Endothelial cell of umbilical vein (primary cell): ENCODE data around the gene FGL2.

Experiments used
- CTCF ChIP-seq, 2 donors: IDR thresholded peaks; 1 replicate in 1 of 2; 2 replicates in 1 of 2; pipeline ENCODE4 v1.5.1; 2011; ENCODE audit warnings: low read length in 2 of 2, mild to moderate bottlenecking in 2 of 2, moderate library complexity in 2 of 2, control low read depth in 1 of 2, inconsistent platforms in 1 of 2, low read depth in 1 of 2; ENCODE audit not compliant: insufficient read depth in 1 of 2; ENCODE audit errors: extremely low read depth in 1 of 2
- EZH2 ChIP-seq: IDR thresholded peaks from 2 replicates; pipeline ENCODE4 v1.6.1; 2012; ENCODE audit warnings: borderline replicate concordance, low read depth, mild to moderate bottlenecking, moderate library complexity, low read length, inconsistent platforms; ENCODE audit not compliant: severe bottlenecking
- GATA2 ChIP-seq: IDR thresholded peaks from 2 replicates; pipeline ENCODE4 v1.7.0; 2011; ENCODE audit warnings: low read depth, mild to moderate bottlenecking, moderate library complexity, mixed read lengths, low read length; ENCODE audit not compliant: insufficient read length, insufficient read depth
- MYC ChIP-seq: IDR thresholded peaks from one replicate; pipeline ENCODE4 v1.6.1; 2011; ENCODE audit warnings: mild to moderate bottlenecking, low read depth, low read length
- POLR2A ChIP-seq: IDR thresholded peaks from 2 replicates; pipeline ENCODE4 v1.6.1; 2012; ENCODE audit warnings: low read depth, mild to moderate bottlenecking, control low read depth, low read length

DNA sequence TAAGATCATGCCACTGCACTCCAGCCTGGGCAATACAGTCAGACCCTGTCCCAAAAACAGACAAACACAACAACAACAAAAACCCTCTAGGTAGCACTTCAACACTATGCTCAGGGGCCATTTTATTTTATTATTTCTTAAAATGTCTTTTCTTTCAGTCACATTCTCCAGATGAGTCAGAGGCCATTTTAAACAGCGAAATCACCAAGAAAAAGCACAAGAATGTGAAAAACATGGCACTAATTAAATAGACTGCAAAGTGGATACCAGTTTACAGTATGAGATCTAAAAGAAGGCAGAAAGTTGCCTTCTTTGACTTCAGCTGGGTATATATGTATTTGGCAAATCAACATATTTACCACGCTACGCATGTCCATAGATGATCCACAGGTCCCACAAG is 6.1 kb upstream of the FGL2 start:
- TF ChIP-seq POLR2A (no peak), GATA2 (no peak), MYC (no peak), CTCF (IDR thresholded peaks at IDR 0.05; ENCODE audit: extremely low read depth in 1 of 2, insufficient read depth in 1 of 2, low read depth in 1 of 2, low read length in 2 of 2) (no peak), EZH2 (no peak)
